Breast epithelium (tissue), 3 donors: Measurements from ENCODE around the gene DNAJC8.

Experiments used
- POLR2A ChIP-seq: fragments of 450-650 bp; IDR thresholded peaks from one replicate; pipeline ENCODE4 v1.6.1; 2016; ENCODE audit warnings: antibody characterized with exemption, mild to moderate bottlenecking, moderate library complexity
- POLR2AphosphoS5 ChIP-seq, 3 donors: sonication (generic); formaldehyde crosslinking; IDR thresholded peaks; one replicate each; pipeline ENCODE4 v1.6.1; 2017; ENCODE audit warnings: antibody characterized with exemption in 3 of 3
- TF ChIP-seq, protein P1 (sequence below), 3 donors: fragments of 450-650 bp; IDR thresholded peaks; one replicate each; pipeline ENCODE4 v1.5.1; 2016 to 2017; ENCODE audit warnings: antibody characterized with exemption in 3 of 3, mild to moderate bottlenecking in 3 of 3, moderate library complexity in 3 of 3

DNA sequence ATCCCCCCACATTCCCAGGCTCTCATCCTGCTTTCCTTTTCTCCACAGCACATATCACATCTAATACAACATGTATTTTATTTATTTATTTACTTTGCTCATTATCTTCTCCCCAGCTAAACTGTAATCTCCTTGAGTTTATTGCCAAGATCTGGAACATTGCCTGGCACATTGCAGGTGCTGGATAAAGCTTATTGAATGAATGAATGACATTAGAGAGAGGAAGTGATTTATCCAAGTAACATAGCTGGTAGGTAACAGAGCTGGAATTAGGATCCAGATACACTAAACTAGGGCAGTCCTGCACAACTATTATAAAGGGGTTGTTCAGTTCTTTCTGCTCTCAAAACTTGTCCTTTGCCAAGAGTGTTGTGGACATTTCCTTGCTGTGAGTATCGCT is 47.8 kb downstream of the DNAJC8 start:
- TF ChIP-seq, protein P1, sequence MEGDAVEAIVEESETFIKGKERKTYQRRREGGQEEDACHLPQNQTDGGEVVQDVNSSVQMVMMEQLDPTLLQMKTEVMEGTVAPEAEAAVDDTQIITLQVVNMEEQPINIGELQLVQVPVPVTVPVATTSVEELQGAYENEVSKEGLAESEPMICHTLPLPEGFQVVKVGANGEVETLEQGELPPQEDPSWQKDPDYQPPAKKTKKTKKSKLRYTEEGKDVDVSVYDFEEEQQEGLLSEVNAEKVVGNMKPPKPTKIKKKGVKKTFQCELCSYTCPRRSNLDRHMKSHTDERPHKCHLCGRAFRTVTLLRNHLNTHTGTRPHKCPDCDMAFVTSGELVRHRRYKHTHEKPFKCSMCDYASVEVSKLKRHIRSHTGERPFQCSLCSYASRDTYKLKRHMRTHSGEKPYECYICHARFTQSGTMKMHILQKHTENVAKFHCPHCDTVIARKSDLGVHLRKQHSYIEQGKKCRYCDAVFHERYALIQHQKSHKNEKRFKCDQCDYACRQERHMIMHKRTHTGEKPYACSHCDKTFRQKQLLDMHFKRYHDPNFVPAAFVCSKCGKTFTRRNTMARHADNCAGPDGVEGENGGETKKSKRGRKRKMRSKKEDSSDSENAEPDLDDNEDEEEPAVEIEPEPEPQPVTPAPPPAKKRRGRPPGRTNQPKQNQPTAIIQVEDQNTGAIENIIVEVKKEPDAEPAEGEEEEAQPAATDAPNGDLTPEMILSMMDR (IDR thresholded peaks at IDR 0.05): no peak
- TF ChIP-seq POLR2A (no peak), POLR2AphosphoS5 (IDR thresholded peaks at IDR 0.05) (no peak)
